ENCODE results near the gene C14orf132.
A peak's percentile ranks its signal among the peaks of the same experiment; 100 is the strongest.

C14orf132 gene

DNA sequence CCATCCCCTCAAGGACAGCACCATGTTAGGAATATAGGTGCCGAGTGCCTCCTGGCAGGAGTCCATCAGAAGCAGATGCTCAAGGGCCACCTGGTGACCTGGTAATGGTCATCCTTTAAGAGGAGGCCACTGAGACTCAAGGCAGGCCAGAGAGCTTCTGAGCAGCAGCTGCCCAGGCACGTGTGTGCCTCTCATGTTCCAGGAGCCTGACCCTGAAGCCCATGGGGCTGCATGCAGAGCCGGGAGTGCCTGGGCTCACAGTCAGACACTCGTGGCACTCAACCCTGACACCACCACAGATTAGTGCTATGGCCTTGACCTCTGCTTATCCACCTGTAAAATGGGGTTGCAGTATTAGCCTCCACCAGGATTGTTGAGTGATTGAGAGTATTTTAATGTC is 45.6 kb downstream of the C14orf132 start:
- peak; percentile 60 for DNase-seq

DNA sequence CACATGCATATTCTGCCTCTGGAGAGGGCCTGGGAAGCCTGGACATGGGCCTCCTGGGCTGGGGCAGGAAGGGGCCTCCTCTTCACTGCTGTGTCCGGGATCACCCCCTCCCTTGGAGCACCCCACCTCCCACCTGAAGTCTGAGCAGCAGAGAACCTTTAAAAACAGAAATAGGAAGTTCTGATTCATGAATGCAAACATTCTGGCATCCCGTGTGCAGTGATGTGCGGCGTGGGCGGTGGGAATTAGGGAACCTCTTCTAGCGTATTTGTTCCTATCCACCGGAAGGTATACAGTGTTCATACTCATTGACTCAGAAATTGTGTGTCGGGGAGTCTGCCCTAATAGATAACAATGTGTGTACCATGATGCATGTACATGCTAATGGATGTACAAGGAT is 46.2 kb downstream of the C14orf132 start:
- DNase-seq, result no peak

DNA sequence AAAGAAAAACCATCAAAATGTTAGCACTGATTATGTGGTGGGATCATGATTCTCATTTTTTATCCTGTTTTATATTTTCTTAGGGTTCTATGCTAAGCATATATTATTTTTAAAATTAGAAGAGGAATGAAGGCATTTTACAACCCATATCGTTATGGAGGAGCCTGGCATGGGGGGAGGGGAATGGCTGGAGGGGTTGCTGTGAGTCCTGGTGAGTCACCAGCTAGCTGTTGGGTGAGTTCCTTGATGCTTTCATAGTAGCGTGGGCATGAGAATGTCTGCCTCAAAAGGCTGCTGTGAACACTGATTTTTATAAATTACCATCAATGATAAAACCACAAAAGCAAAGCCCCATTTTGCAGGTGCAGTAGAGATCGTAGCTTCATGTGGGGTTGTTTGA is 46.9 kb downstream of the C14orf132 start:
- DNase-seq, result no peak

DNA sequence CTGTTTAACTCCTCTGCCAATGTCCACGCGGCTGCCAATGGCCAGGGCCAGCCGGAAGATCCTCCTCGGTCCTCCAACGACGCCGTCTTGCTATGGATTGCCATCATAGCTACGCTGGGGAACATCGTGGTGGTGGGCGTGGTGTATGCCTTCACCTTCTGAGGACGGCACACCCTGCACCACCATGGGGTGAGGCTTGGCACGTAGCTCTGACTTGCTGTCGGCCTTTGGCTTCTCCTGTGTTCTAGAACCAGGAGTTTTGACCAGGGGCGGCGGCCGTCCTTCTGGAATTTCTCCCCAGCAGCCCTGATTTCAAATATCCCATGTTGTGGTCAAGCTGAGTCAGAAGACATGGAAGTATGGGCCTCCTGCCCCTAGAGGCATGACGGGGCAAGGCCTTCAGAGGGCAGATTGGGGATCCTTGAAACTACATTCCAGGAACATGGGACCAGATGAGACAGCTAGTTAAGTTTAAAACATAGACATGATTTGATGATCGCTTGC is 47.5 kb downstream of the C14orf132 start:
- DNase-seq, result no peak

DNA sequence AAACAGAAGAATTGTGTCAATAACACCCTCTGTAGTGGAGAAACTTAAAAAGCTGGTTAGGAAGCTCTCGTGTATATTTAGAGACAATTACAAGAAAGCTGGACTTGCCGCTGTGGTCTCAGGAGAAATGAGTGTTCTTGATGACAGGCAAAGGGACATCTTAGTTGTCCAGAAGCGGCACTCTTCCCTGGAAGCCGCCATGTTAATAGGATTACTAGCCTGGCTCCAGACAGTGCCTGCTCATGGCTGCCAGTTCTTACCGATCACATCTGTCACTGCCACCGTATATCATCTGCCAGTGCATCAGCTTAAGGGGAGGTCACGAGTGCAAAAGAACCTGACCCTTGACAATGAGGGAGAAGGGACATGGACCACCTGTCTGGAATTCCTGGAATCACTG is 48.9 kb downstream of the C14orf132 start:
- DNase-seq, result no peak

DNA sequence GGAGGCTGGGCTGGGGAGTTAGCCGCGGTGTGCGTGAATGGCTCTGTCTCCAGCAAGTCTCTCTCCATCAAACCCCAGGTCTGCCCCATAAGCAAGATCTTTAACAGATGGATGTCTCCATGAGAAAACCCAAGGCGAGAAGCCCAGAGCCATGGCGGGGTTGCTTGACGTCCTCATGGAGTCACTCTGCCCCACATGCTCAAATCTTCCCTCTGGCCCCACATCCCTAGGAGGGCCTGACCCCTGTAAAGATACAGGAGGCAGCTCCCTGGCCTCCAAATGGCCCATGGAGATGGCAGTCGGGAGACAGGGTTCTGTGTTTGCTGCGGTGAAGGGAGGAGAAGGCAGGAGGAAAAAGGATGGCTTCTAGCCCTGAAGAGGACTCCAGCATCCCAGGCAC is 49.3 kb downstream of the C14orf132 start:
- no peak for DNase-seq

DNA sequence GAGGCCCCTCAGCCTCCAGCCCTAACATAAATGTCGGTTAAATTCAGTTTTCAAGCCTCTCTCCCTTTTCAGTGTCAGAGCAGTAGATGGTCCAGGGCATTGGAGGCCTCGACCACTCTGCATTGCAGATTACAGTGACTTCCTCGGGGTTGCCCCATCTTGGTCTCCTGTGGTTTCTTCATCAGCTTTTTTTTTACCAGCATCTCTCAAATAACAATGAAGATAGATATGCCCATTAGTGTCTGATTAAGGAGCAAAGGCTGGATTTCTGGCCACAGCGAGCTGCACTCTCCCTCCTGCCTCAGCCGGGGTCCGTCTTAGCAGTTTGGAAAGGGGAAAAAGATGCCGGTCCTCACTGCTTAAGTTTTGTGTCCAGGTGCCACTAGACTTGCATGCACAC is 49.7 kb downstream of the C14orf132 start:
- no peak for DNase-seq

DNA sequence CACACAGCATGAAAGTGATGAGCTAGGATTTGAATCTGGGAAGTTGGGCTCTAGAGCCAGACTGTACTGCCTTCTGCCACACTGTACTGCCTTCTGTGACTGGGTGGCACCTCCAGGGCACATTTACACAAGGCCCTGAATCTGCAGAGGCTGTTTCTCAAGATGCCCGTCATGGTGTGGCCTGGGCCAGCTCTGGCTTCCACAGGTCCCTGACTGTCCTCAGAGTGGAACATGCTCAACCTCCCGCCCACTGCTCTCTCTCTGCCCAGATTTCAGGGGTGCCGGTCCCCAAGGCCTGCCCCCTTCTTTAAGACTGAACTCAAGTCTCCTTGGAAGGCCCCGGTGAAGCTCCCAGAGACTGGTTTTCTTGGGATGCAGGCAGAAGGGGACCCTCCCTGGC is 50.2 kb downstream of the C14orf132 start:
- no peak for DNase-seq

DNA sequence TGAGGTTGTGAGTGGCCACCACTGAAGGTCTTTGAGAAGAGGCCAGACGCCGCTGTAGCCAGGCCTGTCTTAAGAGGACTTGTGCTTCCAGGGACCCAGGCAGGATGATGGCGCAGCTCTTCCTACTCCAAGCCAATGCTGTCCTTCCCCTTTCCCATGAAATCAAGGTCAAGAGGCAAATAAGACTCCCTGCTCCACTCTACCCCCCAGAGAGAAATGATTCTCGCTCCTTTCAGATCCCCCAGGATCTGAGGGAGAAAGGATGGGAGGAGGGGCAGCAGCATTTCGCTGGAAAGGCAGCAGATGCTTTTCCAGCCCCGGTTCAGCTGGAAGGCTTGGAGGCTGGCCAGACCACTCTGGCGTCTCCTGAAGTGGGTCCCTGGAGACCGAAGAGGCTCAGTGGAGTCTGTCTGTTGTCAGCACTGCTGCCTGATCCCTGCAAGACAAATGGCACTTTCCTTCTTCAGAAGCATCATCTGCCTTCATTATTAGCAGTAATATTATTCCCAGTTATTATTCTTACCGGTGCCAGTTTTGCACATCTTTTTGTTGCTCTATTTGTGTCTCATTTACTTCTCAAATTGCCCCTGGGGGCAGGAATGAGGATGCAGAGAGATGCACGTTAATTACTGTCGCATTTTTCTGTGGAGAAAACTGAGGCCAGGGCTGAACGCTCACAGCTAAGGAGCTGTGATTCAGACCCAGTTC is 51.4 kb downstream of the C14orf132 start:
- peak; percentile 74 for DNase-seq

DNA sequence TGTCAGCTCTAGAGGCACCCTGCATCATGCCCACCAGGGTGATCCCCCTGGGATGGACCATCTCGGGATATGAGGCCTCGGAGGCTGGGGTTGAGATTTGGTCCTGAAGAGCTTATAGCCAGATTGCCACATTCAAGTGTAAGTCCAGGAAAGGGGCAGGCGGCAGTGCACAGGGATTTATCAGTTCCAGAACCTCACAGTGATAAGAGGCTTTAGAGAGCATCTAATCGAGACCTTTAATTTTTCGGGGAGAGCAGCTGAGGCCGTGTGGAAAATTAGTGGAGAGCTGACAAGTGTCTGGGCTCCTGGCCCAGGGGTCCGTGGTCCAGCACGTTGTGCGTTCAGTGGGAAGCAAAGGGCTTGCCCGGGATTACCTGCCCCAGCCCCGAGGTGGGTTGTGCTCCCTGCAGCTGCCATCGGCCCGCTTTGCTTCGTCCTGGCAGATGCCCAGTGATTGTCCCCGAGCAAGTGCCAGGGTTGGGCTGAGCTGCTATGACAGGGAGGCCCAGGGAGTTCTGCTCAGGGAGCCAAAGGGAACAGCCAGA is 52.1 kb downstream of the C14orf132 start:
- no peak for DNase-seq

DNA sequence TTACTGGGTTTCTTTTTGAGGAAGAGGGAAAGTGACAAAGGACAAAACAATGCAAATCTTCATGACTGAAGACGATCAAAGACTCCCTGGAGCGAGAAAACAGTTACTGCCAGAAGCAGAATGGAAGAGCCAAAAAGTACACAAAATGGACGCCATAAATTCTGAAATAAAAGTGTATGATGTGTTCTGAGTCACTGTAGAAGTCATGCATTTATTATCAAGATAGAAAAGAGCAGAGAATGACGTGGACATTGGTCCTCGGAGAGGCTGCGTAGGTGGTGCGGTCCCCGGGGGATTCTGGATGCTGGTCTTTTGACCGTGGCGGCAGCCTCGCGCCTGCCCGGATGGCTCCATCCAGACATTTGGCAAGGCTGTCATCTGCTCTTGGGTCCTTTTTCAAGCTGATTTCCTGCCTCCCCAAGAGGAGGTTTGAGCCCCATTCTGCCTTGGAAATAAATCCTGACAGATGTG is 52.8 kb downstream of the C14orf132 start:
- DNase-seq, result no peak

DNA sequence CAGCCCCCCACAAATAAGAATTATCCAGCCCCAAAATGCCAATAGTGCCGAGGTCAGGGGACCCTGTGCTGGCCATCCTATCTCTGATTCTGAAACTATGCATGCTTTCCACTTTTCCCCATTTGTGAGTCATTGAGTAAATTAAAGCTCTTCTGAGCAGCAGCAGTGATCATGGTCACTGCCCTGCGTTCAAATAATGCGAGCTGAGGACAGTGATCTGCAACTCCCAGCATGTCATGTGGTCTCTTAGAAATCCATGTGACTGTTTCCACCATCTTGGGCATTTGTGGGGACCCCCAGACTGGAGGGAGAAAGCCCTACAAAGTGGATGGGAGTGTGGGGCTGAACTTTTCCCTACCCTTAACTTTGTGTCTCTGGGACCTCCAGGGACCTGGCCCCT is 53.8 kb downstream of the C14orf132 start:
- DNase-seq, result no peak

DNA sequence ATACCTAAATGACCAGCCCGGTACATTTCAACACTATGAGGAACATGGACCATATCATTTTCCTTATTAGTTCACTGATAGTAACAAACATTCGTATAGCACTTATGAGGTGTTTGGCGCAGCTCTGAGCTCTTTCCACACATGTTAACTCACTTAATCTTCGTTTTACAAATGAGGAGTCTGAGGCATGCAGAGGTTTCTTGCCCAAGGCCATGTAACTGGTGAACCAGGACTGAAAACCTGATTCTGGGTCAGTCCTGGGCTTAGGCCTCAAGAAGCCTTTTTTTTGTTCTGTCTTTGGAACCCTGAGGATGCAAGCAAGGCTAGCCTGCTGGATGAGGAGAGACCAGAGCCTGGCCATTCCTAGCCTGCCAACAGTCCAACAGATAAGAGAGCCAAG is 55.0 kb downstream of the C14orf132 start:
- no peak for DNase-seq

DNA sequence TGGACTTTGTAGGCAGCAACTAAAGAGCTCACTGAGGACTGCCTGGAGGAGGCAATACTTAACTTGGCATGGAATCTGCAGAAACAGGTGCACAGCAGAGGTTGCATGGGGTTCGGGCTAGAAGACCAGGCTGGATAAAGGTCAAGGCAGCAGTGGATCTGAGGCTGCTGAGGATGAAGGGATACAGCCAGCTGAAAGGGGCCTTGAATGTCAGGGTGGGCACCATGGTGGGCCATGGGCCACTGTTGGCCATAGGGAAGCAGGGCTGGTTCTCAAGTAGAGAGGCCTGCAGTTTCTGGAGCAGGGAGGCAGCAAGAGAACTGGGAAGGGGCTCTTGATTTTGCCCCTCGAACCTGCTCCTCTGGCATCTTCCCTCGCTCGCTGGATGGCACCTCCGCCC is 55.5 kb downstream of the C14orf132 start:
- DNase-seq, result no peak

DNA sequence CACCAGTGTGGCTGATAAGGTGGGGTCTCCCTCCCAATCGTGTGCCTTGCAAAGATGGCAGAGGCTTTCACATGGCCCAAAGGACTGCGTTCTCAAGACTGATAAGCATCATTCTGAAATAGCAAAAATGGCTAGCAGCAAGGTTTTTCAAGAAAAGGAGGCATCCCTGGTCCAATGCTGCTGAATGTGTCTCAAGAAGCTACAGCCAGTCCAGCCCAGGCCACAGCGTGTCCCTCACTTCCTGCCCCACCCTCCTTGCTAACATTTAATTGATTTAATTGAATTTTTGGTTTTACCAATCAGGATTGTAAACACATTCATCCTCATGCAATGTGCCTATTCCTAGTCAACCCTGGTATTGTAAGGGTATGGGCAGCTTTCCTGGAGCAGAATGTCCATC is 55.9 kb downstream of the C14orf132 start:
- no peak for DNase-seq

DNA sequence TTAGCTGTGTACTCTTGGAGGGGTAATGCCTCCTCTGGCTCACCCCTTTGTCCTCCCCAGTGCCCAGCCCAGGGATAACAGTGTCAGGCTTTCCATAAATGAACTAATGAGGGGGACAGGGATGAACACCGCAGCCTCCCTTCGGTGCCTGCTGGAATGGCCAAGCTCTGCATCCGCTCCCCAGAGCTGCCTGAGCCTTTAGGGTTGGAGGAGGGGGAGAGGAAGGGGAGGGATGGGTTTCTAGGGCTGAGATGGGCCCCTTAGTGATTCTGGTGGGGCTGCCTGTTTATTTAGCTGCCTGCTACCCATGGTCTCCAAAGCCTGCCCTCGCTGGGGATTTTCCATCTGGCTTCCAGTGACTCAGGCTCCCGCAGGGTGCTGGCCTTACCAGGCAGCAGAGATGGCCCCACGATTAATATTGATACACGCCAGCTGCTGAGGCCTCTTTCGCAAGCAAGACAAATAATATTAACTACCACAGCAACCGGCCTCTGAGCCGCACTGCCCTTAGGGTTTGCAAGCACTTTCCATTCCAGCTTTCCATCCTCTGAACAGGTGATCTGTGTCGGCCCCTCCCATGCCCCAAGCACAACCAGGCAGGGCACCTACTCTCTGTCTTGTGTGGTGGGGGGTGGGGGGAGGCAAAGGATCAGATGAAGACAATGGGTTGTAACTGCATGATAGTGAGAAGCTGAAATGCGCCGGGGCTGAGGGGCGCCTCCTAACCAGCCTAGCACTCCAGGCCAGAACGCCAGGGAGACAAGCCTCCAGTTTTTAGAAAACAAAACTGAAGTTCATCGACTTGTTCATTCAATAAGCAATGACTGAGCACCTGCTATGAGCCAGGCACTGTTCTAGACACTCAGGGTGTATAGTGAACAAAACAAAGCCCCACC is 56.7 kb downstream of the C14orf132 start:
- DNase-seq, result peak; percentile 94

DNA sequence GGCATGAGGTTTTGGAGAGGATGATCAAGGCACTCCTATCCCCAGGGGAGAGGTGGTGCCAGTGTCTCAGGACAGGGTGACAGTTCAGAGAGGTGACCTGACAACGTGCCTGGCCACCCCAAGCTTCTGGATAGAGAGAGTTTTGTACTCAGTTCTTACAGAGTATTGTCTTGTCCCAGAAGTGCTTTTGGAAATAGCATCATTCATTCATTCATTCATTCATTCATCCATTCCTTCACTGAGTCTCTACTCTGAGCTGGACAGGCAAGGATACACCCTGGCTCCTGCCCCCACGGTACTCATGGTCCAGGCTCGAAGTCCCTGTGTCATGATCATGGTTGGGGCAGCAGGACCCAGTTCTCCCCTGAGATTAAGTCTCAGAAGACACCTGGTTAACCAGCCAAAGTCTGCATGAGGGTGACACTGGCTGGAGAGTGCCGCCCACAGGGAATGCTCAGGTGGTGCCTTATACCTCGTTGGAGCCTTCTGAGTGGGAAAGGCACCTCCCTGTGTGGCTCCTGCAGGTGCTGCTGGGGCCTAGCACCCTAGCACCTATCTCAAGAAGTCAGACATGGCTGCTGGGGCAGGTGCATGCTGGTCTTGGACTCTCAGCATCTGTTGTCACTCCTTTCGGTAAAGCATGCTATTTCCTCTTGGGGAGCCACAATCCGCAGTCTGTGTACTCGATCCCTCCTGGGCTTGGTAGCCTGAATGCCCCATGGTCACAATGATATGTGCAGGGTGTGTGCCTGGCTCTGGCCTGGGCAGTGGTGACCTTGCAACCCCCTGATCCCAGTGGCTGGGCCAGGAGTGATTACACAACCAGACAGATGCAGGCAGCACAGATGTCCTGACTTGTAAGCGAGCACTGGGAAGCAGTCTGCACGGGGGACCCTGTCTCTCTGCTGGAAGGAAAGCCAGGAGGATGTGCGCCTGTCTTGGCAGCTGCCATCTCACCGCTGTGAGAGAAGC is 57.8 kb downstream of the C14orf132 start:
- DNase-seq, result no peak

DNA sequence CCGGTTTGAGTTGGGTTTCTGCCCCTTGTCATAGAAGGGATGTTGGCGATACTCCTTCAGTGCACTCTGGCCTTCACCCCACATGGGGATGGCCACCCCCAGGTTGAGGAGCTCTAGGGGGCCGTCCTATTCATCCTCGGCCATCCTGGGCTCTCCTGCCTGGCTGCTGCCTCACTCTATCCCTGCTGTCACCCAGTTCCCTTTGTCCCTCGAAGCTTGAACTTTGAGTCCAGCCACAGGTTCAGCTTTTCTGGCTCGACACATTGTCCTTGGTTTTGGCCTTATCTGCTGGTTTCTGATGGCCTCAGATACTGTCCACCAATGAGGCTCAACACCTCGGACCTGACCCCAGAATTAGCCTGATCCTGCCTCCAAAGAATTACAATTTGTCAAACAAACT is 58.6 kb downstream of the C14orf132 start:
- no peak for DNase-seq

DNA sequence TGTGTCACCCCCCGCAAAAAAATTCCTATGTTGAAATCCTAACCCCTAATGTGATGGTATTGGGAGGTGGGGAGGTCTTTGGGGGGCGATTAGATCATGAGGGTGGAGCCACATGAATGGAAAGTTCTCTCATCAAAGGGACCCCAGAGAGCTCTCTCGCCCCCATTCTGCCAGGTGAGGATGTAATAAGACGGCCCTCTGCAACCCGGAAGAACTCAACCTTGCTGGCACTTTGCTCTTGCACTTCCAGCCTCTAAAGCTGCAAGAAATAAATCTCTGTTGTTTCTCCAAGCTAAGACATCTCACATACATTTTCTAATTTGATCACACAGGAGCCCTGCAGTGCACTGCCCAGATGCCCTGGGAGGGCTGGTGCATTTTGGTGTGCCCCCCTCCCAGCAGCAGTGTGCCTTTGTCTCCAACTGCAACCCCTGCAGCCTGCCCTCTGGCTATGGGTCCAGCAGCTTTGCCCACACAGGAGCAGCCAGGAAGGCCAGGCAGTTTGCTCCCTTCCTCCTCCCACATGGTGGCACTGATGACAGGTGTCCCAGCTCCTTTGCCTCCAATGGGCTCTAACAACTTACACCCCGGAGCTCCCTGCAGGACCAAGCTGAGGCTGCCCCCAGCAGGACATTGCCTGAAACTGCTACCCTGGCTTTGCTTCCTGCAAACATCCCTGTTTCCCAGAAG is 59.3 kb downstream of the C14orf132 start:
- DNase-seq, result peak; percentile 91

DNA sequence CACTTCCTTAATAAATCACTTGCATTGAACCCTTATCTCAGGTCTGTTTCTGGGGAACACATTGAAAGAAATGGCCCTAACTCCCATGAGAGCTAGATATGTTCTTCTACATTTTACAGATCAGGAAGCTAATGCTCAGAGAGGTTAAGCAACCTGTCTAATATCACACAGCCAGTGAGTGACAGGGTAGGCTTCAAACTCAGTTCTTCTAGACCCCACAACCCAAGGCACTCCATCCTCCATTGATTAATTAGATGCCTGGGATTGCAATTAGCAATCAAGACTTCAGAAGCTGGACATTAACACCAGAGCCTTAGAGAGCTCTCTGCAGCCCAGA is 59.8 kb downstream of the C14orf132 start:
- DNase-seq, result no peak

DNA sequence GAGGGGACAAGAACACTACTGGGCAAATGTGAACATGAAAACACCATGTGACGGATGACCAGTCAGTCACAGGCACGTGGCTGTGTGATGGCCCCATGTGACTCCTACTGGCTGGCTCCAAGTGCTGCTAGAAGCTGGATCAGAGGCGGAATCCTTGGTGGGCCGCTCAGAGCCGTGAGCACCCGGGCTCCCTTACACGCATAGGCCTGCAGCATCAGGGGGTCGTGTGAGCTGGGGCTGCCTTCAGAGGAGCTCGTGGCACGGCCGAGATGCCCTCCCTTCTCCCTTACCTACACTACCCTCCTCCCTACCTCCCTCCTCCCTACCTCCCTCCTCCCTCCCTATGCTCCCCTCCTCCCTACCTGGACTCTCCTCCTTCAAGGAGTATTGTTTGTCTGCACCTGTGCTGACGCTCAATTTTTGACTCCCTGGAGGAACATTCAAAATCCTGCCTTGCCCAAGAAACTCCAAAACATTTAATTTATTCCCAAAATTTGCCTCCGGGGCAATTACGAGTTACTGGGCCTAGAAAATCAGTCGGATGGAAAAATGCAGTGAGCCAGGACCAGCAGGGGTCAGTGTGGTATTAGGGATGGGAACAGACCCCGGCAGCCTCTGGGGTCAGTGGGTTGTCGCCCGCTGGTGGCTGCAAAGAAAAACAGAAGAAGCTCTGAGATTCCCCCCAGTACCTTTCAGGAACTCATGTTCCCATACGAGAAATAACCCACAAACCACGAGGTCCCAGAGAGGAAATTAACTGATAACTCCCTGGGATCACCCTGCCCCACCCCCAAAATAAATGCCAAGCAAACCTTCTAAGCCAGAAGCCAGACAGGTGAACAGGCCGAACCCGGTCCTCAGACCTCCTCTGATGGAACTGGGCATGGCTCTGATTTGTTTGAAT is 61.3 kb downstream of the C14orf132 start:
- DNase-seq, result peak; percentile 79

Data from NCI-H510A treated with DMSO at 0.1 percent for 48 hours (cell line).